Measurements from ENCODE around the gene CNGB1. TPM values are rescaled to one million over a fixed set of nuclear protein-coding genes. Genes with fewer than 3 reads are reported as not detected.

Gene CNGB1
- total RNA-seq, 1 donor, result not detected

DNA sequence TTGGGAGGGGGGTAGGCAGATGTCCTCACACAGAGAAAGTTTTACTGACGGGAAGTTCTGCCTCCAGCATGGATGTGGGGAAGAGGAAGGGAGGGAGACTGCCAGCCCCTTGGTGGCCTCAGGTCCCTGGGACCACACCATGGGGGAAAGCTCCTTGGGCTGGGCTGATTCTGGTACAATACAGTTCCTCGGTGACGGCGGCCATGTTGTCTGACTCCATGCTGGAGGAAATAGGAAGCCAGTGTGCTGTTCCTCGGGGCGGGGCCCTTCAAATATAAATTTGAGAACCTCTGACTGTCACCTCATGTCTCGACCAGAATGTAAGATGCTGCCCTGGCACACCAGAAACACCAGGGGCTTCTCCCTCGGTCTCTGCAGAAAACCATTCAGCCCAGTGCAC, 66.8 kb downstream of the CNGB1 start:
- no peak overlapping the region for H3K4me3 ChIP-seq (ENCODE audit: low read depth, low read length)
- TF ChIP-seq, protein P1, sequence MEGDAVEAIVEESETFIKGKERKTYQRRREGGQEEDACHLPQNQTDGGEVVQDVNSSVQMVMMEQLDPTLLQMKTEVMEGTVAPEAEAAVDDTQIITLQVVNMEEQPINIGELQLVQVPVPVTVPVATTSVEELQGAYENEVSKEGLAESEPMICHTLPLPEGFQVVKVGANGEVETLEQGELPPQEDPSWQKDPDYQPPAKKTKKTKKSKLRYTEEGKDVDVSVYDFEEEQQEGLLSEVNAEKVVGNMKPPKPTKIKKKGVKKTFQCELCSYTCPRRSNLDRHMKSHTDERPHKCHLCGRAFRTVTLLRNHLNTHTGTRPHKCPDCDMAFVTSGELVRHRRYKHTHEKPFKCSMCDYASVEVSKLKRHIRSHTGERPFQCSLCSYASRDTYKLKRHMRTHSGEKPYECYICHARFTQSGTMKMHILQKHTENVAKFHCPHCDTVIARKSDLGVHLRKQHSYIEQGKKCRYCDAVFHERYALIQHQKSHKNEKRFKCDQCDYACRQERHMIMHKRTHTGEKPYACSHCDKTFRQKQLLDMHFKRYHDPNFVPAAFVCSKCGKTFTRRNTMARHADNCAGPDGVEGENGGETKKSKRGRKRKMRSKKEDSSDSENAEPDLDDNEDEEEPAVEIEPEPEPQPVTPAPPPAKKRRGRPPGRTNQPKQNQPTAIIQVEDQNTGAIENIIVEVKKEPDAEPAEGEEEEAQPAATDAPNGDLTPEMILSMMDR (IDR thresholded peaks at IDR 0.05; ENCODE audit: insufficient read depth, low read depth, low read length), result no peak
- no peak for DNase-seq (ENCODE audit: low read depth)

DNA sequence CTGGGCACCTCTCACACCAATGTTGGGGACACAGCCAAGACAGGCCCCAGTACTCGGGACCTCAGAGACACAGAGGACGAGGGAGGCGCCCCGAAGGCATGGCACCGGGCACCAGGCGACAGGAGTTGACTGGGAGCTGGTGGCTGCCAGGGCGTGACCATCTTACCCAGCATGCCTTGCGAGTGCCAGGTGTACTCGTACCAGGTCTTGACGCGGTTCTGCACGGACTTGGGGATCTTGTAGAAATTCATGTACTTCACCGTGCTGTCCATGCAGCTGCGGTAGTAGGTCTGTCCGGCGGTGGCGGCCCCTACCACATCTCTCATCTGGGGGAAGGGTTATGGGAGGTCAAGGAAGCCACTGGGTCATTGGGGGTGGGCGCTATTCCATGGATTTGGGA, 67.3 kb downstream of the CNGB1 start:
- DNase-seq (ENCODE audit: low read depth), result no peak
- H3K4me3 ChIP-seq (ENCODE audit: low read depth, low read length), result no peak overlapping the region
- TF ChIP-seq, protein P1 (IDR thresholded peaks at IDR 0.05; ENCODE audit: insufficient read depth, low read depth, low read length), result no peak

DNA sequence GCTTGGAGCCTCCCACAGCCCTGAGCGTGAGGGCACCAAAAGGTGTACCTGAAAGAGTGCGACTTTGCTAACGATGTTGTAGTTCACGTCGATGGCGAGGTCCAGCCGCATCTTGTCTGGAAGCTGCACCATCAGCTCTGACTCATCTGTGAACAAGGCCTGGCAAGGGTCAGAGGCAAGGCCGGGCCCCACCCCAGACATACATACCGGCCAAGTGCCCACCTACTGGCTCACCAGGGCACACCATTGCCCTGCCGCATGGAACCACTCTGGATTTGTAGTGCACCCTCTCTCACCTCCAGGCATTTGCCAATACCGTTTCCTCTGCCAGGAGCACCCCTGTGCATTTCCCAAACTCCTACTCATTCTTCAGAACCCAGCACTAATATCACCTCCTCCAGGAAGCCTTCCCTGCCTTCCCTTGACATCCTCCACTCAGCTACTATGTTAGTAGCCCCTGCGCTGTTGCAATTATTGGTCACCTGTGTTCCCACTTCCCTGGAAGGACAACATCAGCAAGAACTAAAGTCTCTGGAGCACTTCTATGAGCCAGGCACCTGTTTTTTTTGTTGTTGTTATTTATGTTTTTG, 69.4 kb downstream of the CNGB1 start:
- no peak for DNase-seq (ENCODE audit: low read depth)
- no peak overlapping the region for H3K4me3 ChIP-seq (ENCODE audit: low read depth, low read length)
- TF ChIP-seq, protein P1 (IDR thresholded peaks at IDR 0.05; ENCODE audit: insufficient read depth, low read depth, low read length), result no peak

DNA sequence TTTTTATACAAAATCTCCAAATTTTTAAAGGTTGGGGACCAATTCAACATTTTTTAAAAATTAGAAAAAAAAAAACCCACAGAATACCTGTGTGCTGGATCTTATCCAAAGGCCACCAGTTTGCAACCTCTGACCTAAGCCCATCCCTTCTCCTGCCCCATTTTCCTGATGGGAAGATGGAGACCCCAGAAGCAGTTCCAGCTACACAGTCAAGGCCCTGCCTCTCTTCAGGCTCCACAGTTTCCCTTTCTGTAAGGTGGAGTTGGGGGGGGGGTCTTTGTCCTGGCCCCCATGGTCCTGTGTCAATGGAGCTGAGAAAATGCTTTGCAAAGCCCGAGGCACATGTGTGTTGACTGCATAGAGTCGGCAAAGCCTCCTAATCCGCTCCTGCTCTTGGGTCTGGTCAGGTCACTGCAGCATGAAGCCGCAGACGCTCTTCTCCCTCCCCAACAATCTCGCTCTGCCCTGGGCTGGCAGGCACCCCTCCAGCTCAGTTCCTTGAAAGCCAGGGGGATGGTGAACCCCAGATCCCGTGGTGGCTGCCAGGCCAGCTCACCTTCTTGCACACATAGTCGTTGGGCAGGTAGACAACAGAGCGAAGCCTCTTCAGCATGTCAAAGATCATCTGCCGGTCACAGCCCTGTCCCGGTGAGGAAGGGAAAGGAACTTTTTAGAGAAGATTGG, 70.0 kb downstream of the CNGB1 start:
- TF ChIP-seq, protein P1 (IDR thresholded peaks at IDR 0.05; ENCODE audit: insufficient read depth, low read depth, low read length), result no peak
- no peak for DNase-seq (ENCODE audit: low read depth)
- H3K4me3 ChIP-seq (ENCODE audit: low read depth, low read length), result no peak overlapping the region

DNA sequence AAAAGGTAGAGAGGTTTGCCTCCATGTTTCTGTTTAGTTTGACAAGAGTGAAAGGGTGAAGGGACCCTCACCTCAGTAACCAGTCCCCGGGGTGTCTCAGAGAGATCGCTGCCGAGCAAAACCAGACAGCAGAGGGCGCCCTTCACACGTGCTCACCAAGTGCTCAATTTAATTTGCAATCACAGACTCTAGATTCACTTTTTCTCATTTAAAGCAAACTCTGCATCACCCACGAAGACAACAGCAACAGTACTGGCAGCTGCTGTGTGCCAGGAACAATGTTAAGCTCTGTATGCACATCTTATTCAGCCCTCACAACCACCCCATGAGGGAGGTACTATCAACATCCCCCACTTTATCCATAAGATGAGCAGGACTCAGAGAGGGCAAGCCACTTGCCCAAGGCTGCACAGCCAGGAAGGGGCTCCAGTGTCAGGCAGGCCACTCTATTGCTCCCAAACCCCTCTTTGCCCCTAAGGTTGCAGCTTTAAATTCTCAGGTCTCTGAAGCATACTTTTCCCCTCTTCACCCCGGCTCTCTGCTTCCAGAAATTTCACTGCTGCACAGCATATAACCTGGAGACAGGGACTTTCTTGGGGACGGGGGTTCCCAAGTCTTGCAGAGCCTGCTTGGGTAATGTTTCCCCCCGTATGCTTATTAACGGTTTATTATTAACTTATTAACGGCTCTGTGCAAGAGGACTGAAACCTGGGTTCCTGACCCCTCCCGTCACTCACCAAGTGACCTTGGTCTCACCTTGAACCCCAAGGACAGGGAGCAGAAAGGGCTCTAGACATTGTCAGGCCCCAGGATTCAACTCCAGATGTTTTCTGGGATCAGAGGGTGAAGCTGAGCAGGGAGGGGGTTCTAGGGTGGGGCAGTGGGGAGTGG, 70.9 kb downstream of the CNGB1 start:
- peak; percentile 74 for DNase-seq (ENCODE audit: low read depth)
- H3K4me3 ChIP-seq (ENCODE audit: low read depth, low read length), result no peak overlapping the region
- TF ChIP-seq, protein P1 (IDR thresholded peaks at IDR 0.05; ENCODE audit: insufficient read depth, low read depth, low read length), result peak; percentile 83

DNA sequence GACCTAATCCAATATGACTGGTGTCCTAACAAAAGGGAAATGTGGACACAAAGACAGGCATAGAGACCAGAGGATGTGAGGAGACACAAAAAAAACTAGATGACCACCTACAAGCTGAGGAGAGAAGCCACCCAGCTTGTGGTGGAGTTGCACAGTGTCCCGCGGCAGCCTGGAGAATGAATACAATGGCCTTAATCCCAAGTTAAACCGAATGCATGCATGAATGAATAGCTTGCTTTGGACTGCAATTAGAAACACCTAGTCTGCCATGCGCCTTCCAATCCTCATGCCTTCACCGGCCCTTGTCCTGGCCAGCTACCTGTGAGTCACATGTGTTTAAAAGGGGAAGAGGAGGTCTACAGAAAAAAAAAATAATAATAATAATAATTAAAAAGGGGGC, 72.0 kb downstream of the CNGB1 start:
- H3K4me3 ChIP-seq (ENCODE audit: low read depth, low read length), result no peak overlapping the region
- DNase-seq (ENCODE audit: low read depth), result no peak

More for the DNA sequence above, 72.0 kb downstream of the CNGB1 start:
- TF ChIP-seq, protein P1 (IDR thresholded peaks at IDR 0.05; ENCODE audit: insufficient read depth, low read depth, low read length), result no peak
